Upper lobe of left lung (tissue), 4 donors: ENCODE results near the gene LYPD3.

Source experiments
- CTCF ChIP-seq, 6 experiments: fragments of 450-650 bp in 4 of 6; fragments of 200-600 bp in 2 of 6; sonication (generic) in 2 of 6; IDR thresholded peaks; one replicate each; pipeline ENCODE4 v1.5.1; 2016 to 2019; ENCODE audit warnings: antibody characterized with exemption in 6 of 6
- EP300 ChIP-seq, 4 donors: sonication (generic); formaldehyde crosslinking; IDR thresholded peaks; one replicate each; pipeline ENCODE4 v1.5.1; 2017; ENCODE audit warnings: antibody characterized with exemption in 4 of 4, control low read depth in 2 of 4
- POLR2A ChIP-seq, 4 donors: fragments of 450-650 bp; IDR thresholded peaks; one replicate each; pipeline ENCODE4 v1.5.1; 2016 to 2017; ENCODE audit warnings: antibody characterized with exemption in 4 of 4, mild to moderate bottlenecking in 2 of 4
- POLR2AphosphoS5 ChIP-seq, 2 donors: sonication (generic); formaldehyde crosslinking; IDR thresholded peaks; one replicate each; pipeline ENCODE4 v1.5.1; 2017; ENCODE audit warnings: antibody characterized with exemption in 2 of 2

- no peak for TF ChIP-seq POLR2AphosphoS5 (IDR thresholded peaks at IDR 0.05)
- no peak for TF ChIP-seq CTCF (IDR thresholded peaks at IDR 0.05)
- no peak for TF ChIP-seq POLR2A (IDR thresholded peaks at IDR 0.05)
- no peak for TF ChIP-seq EP300 (IDR thresholded peaks at IDR 0.05)
These were observed 43.3 kb downstream of the LYPD3 start for GRCh38 chr19:43422000-43422688.
